Germinal center (tissue), 1 donor: ENCODE measurements around the gene PITPNC1.
"Not testable (repeated sequence)": the region's sequence is repeated elsewhere in the genome, so short reads cannot be mapped to it uniquely, and the experiment has no call there.

ENCODE experiments used
- DNase-seq: peaks from one replicate; pipeline ENCODE4 v3.0.0; 2012; ENCODE audit warnings: mixed read lengths, low spot score

PITPNC1 gene

GRCh38 chr17:67651218-67651579, 274.1 kb downstream of the PITPNC1 start:
- DNase-seq = not testable (repeated sequence)

DNA sequence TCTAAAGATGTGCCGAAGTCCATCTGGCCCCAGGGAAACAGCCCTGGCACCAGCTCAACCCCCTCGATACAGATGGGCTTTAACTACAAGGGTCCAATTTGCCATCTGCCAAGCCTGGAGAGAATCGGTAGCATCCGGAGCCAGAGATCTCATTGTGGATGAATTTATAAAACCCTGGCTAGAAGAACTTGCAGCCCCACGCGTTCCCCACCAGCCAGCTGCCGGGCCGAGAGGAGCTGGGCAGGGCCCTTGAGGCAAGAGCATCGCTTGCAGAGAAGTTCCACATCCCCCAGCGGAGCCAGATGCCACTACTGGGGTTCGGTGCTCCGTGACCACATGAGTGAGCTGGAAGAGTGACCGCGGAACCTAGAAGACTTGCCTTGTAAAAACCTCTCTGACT, 275.4 kb downstream of the PITPNC1 start:
- DNase-seq = no peak

DNA sequence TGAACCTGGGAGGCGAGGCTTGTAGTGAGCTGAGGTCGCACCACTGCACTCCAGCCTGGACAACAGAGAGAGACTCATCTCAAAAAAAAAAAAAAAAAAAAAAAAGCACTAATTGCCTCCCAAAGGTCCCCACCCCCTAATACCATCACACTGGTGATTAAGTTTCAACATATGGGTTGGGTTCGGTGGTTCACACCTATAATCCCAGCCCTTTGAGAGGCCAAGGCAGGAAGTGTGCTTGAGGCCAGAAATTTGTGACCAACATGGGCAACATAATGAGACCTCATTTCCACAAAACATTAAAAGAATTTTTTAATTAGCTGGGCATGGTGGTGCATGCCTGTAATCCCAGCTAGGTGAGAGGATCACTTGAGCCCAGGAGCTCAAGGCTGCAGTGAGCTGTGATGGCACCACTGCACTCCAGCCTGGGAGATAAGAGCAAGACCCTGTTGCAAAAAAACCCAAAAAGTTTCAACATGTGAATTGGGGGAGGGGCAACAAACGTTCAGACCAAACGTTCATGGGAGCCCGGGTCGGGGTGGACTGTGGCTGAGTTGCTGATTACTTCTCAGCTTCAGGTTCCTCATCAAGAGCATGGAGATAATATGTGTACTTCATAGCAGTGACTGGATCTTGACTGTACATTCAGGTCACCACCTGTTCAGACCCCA, 278.5 kb downstream of the PITPNC1 start:
- DNase-seq = no peak

DNA sequence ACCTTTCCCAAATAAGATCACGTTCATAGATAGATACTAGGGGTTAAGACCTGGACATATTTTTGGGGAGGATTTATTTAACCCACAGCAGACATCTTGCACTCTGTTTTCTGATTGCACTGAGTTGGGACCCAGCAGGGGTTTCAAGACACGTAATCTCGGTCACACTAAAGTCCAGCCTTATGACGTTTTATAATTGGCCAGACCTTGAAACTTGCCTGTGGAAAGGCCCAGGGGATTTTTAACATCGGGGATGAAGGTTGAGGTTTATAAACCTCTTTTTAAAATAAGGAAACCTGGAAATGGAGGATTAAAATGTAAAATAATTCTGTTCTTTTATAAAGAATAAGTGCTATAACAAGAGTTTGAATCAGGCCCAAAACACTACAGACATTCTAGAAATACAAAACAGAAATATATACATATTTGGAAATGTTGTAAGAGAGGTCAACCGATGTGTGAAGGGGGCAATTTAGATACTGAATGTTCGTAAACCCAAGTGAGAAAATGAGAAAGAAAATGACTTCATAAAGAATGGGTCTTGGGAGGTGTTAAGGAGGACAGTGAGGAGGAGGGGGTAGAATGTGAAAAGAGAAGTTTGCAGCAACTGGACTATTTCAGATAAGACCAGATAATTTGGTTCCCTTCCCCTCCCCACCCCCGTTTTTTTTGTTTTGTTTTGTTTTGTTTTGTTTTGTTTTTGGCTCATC, 279.6 kb downstream of the PITPNC1 start:
- DNase-seq = no peak

DNA sequence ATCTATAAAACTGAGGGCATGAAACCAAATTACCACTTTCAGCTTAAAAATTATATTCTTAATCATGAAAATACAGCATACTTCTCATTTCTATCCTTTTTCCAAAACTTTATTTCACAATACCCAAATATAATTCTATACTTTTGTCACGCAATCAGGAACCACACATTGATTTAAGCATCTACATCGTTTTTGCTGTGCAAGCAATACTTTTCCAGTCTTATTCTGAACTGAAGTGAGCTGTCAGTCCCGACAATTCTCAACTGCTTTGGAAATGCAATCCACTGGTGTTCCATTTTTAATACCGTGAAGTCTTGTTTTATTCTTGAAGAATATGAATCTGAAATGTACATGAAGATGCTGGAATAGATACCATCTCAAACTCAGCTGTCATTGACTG, 280.5 kb downstream of the PITPNC1 start:
- DNase-seq = no peak

DNA sequence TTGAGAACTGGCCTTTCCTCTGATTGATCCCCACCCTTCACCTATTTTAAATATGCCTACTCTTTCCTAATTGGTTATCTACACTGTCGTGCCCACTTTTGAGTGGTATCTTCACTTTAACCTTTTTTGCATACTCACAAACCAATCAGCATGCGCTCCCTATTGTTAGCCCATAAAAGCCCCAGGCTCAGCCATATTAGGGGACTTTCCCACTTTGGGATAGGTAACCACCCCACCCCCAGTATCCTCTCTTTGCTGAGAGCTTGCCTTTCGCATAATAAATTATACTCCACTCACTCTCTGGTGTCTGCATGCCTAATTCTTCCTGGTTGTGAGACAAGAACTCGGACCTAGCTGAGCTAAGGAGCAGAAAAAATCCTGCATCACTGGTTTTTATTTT, 281.2 kb downstream of the PITPNC1 start:
- DNase-seq = no peak

- no peak for DNase-seq
Observed at GRCh38 chr17:67659028-67659427, 281.9 kb downstream of the PITPNC1 start.

DNA sequence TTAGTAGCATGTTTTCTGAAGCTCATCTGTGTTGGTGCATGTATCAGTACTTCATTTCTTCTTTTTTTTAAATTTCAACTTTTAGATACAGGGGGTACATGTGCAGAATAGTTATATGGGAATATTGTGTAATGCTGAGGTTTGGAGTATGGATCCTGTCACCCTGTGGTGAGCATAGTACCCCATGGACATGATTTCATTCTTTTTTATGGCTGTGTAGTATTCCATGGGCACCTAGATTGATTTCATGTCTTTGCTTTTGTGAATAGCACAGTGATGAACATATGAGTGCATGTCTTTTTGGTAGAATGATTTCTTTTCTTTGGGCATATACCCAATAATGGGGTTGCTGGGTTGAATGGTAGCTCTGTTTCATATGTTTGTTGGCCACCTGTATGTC, 285.6 kb downstream of the PITPNC1 start:
- DNase-seq = no peak

DNA sequence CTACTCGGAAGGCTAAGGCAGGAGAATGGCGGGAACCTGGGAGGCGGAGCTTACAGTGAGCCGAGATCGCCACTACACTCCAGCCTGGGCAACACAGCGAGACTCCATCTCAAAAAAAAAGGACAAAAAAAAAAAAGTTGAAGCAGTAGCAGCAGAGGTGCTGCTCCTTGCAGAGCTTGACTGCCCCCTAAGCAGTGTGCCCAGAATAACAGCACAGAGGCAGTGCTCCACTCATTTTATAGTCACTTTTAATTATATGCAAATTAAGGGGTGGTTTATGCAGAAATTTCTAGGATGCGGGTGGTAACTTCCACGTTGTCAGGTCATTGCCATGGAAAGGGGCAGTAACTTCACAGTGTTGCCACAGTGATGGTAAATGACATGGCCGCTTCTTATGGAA, 286.4 kb downstream of the PITPNC1 start:
- no peak for DNase-seq

DNA sequence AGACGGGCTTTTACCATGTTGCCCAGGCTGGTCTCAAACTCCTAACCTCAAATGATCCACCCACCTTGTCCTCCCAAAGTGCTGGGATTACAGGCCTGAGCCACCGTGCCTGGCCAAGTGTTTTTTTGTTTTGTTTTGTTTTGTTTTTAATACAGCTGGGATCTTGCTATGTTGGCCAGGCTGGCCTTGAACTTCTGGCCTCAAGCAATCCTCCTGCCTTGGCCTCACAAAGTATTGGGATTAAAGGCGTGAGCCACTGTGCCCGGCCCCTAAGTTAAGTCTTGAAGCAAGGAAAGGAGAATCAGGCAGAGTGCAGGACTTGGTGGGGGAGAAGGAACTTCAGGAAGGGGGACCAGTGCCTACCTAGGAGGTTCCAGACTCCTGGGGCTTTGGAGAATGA, 288.9 kb downstream of the PITPNC1 start:
- no peak for DNase-seq

GRCh38 chr17:67666710-67667109, 289.6 kb downstream of the PITPNC1 start:
- DNase-seq = no peak

DNA sequence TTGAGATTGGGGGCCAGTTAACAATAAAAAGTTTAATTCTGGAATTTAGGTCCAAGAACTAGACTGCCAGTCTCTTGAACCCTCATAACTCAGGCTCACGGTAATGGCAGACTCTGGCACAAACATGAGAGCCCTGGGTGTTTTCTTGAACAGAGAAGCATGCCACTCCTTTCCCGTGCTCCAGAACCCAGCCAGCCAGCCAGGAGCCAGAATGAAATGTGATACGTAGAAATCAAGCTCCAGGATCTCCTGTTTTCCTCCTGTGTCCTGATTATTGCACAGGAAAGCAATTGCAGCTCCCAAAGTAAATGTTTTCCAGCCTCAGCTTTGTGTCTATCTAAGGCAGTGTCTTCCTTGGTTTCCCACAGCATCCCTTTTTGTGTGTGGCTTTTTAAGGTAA, 294.4 kb downstream of the PITPNC1 start:
- no peak for DNase-seq

DNA sequence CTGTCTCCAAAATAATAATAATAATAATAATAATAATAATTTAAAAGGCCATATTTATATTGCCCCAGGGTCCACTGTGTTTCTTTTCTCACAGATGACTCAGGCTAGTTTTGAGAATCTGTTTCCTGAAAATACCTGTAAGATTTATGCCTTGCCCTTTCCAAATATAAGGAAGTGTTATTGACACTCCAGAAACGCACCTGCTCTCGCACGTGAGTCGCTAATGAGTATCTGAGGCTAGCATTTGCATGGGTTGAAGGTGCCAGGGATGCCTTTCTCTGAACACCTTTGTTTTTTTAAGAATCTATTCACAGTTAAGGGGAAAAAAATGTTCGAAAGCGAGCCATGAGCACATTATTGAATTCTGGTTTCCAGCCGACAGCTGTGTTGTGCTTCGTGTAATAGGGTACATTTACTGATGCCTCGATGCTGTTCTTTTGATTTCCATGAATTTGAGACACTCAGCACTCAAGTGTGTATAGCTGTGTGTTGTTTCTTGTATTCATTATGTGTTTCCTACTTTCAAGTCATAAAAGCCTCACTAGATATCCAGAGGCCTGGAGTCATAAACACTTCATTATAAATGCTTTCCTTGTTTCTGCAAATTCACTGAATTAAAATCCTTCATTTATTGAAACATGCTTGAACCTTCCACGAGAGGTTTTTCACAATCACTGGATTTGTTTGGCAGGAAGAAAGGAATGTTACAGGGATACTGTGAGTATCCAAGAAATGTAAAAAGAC, 295.7 kb downstream of the PITPNC1 start:
- DNase-seq = no peak

DNA sequence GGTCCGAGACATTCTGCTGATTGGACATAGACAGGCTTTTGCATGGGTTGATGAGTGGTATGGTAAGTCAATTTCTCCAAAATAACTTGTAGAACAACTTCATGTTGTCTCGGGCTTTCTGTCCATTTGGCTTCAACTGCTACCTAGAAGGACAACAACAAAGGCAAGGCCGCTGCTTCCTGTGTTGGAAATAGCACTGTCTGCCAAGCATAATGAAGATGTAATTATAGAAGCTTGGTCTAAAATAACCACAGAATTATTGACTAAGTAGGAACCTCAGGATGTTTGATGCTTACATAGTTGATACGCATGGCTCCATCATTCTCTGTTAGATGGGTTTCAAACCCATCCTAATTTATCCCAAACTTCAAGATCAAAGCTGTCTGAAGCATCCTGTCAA, 298.4 kb downstream of the PITPNC1 start:
- DNase-seq = no peak

DNA sequence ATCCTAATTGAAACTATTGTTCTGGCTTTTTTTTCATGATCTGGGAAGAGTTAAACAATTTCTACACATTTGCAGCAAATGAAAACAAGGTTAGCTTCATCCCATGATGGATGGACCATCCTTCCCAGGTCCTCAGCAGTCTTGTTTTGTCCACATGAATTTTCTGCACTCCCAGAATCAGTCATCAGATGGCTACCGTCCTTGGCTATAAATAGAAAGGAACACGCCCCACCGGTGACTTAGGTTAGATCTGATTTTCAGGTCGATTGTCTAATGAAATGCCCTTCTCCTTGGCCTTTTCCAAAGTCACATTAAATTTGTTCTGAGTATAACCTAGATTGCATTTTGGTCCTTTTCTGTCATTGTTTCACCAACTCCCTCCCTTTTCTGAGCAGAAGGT, 299.2 kb downstream of the PITPNC1 start:
- no peak for DNase-seq

GRCh38 chr17:67678414-67678813, 301.3 kb downstream of the PITPNC1 start:
- no peak for DNase-seq

DNA sequence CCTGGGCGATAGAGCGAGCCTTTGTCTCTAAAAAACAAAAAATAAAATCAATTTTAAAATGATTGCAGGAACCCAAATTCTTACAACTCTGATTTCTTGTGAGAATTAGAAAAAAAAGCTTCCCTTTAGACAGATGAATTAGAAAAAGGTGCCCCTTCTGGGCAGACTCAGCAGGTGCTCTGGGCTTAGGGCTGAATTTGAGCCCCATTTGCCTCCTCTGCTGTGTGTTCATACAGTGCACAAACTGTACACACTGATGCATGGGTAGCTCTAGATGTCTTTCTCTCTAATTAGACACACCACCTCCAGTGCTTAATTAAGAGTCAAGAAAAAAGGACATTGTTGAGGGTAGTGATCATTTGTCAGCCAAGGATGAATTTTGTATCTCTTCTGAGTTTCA, 302.1 kb downstream of the PITPNC1 start:
- no peak for DNase-seq

- DNase-seq = no peak
Observed at GRCh38 chr17:67679721-67680120, 302.6 kb downstream of the PITPNC1 start.

DNA sequence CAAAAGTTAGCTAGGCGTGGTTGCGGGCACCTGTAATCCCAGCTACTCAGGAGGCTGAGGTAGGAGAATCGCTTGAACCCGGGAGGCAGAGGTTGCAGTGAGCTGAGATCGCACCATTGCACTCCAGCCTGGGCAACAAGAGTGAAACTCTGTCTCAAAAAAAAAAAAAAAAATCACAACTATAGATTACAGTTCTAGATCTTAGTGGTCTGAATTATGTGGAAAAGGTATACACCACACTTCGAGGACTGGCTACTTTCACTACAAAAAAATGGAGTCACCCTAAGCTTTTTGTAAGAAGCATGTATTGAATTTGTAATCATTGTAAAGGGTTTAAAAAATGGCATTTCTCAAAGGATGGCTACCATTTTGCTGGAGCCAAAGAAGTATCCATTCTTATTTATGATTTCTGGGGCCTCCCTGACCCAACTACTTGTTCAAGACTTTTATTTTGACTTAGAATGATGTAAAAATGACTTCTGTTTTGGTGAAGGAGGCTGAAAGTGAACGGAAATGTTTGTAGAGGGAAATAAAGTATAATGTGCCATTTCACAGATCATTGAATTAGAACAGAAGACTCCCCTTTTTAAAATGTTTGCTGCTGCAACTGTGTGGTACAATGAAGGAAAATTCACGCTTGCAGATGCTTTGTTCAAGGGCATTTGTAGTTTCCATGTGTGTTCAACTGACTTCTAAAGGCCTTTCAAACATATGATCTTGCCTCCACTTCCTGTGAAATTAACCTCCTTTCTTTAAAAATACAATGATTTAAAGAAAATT, 303.6 kb downstream of the PITPNC1 start:
- DNase-seq = no peak

GRCh38 chr17:67682196-67682595, 305.1 kb downstream of the PITPNC1 start:
- no peak for DNase-seq

- no peak for DNase-seq
Observed at GRCh38 chr17:67685351-67685750, 308.3 kb downstream of the PITPNC1 start.

DNA sequence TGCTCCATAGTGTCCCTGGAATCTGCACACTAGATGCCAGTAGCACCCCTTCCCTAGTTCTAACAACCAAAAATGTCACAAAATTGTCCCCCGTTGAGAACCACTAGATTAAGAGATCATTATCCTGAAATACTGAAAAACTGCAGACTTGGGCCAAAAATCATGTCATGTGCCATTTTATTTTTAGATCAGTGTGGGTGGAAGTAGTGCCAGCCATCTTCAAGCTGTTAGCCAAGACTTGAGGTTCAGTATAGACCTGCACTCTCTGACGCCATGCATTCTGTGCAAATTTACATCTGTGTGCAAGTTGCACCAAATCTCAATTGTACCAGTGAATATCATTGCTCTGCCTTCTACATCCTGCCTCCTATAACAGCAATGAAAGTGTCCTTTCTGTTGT, 309.2 kb downstream of the PITPNC1 start:
- no peak for DNase-seq

DNA sequence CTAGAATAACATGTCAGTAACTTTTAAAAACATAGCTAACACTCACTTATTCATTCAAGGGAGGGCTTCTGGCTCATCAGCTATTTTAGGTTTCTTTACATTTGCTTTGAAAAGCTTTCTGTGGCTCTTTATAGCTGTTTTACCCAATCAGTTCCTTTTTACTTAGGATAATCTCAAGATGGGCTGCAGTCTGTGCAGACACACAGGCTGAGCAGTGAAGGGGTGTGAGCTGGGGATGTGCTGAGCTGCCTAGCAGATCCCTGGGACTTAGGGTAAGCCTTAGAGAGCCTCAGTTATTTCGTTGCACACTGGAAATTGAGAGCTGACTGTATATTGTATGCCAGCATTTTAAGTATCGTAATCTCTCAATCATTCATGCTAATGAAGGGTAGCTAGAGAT, 310.4 kb downstream of the PITPNC1 start:
- no peak for DNase-seq
